ENCODE data around the gene C1GALT1. TPM values are rescaled to one million over a fixed set of nuclear protein-coding genes. Genes with fewer than 3 reads are reported as not detected.
"Not testable (repeated sequence)": the region's sequence is repeated elsewhere in the genome, so short reads cannot be mapped to it uniquely, and the experiment has no call there.

The C1GALT1 gene
- total RNA-seq (100 to 1,000 TPM in 1 of 9 donors, 10 to 100 TPM in 8; 16.7 to 217 (median 18.6) TPM), polyA plus RNA-seq (10 to 100 TPM in 1 of 3 donors, 1 to 10 TPM in 2; 3.6 to 23.5 (median 4.8) TPM)
- long read RNA-seq, donor 1, full-length matches to known transcripts, result 10 of 10 reads
- long read RNA-seq, donor 1, partial matches to known transcripts, result 0 of 10 reads
- long read RNA-seq, donor 1, other reads (novel, unspliced or antisense), result 0 of 10 reads
- long read RNA-seq, donor 2, full-length matches to known transcripts, result 5 of 5 reads
- long read RNA-seq, donor 2, partial matches to known transcripts, result 0 of 5 reads
- long read RNA-seq, donor 2, other reads (novel, unspliced or antisense), result 0 of 5 reads
- long read RNA-seq, donor 3, full-length matches to known transcripts, result 7 of 21 reads
- long read RNA-seq, donor 3, partial matches to known transcripts, result 14 of 21 reads
- long read RNA-seq, donor 3, other reads (novel, unspliced or antisense), result 0 of 21 reads
- long read RNA-seq, donor 4, full-length matches to known transcripts, result 6 of 8 reads
- long read RNA-seq, donor 4, partial matches to known transcripts, result 1 of 8 reads
- long read RNA-seq, donor 4, other reads (novel, unspliced or antisense), result 1 of 8 reads
- long read RNA-seq, donor 5, full-length matches to known transcripts, result 13 of 15 reads
- long read RNA-seq, donor 5, partial matches to known transcripts, result 0 of 15 reads
- long read RNA-seq, donor 5, other reads (novel, unspliced or antisense), result 2 of 15 reads
- long read RNA-seq, donor 6, full-length matches to known transcripts, result 3 of 5 reads
- long read RNA-seq, donor 6, partial matches to known transcripts, result 0 of 5 reads
- long read RNA-seq, donor 6, other reads (novel, unspliced or antisense), result 2 of 5 reads
- long read RNA-seq, donor 7, full-length matches to known transcripts, result 3 of 3 reads
- long read RNA-seq, donor 7, partial matches to known transcripts, result 0 of 3 reads
- long read RNA-seq, donor 7, other reads (novel, unspliced or antisense), result 0 of 3 reads
- long read RNA-seq, donor 8, full-length matches to known transcripts, result 6 of 6 reads
- long read RNA-seq, donor 8, partial matches to known transcripts, result 0 of 6 reads
- long read RNA-seq, donor 8, other reads (novel, unspliced or antisense), result 0 of 6 reads
- long read RNA-seq, donor 9, full-length matches to known transcripts, result 7 of 12 reads
- long read RNA-seq, donor 9, partial matches to known transcripts, result 5 of 12 reads
- long read RNA-seq, donor 9, other reads (novel, unspliced or antisense), result 0 of 12 reads
- long read RNA-seq, donor 10, full-length matches to known transcripts, result 4 of 4 reads
- long read RNA-seq, donor 10, partial matches to known transcripts, result 0 of 4 reads
- long read RNA-seq, donor 10, other reads (novel, unspliced or antisense), result 0 of 4 reads

GRCh38 chr7:7182156-7183060 lies at the start of gene C1GALT1:
C1GALT1 (plus strand) TSS chr7:7182544; CDS start chr7:7234320, 51,776 bp downstream.
- Histone ChIP-seq H3K36me3 (replicated peaks in 1 of 2) (no peaks in the 10 kb centered on the region), H3K4me3 (peak within 1 kb of the TSS; percentile 63 to 100 (median 68)), H3K9me3 (replicated peaks in 1 of 3) (no peaks in the 10 kb centered on the region), H3K27ac (peak within 1 kb of the TSS; percentile 86 to 98 (median 95)), H3K27me3 (no peaks in the 10 kb centered on the region), H3K4me1 (replicated peaks in 1 of 2) (peaks cover 0 to 22% of the 10 kb centered on the region in 2 donors)
- DNase-seq, result peak; percentile 97 to 99 (median 98)
- TF ChIP-seq POLR2A (IDR thresholded peaks at IDR 0.05) (peak; percentile 85 to 98), CTCF (IDR thresholded peaks at IDR 0.05) (peak; percentile 21 to 75 (median 50))
- WGBS, 4 donors, result 0 to 2% (median 0%) methylated on average over 8 to 82 of the region's 82 CpGs
- intact Hi-C loops (cut with DNase I), result no loop called here

- intact Hi-C loops (cut with DNase I), result no loop called here
- Histone ChIP-seq H3K27me3 (no peaks in the 10 kb centered on the region), H3K4me3 (no peak overlapping the region), H3K36me3 (replicated peaks in 1 of 2) (no peaks in the 10 kb centered on the region), H3K27ac (no peak overlapping the region), H3K4me1 (replicated peaks in 1 of 2) (peaks cover 0 to 9% of the 10 kb centered on the region in 2 donors), H3K9me3 (replicated peaks in 1 of 3) (no peaks in the 10 kb centered on the region)
- TF ChIP-seq CTCF (IDR thresholded peaks at IDR 0.05) (no peak), POLR2A (IDR thresholded peaks at IDR 0.05) (no peak)
- 77 to 84% (median 80%) methylated on average over 2 of the region's 2 CpGs for WGBS, 4 donors
- DNase-seq, result no peak
These were observed 48.3 kb upstream of the C1GALT1 start for GRCh38 chr7:7134046-7134445.

GRCh38 chr7:7135074-7135473 lies 47.3 kb upstream of the C1GALT1 start:
- Histone ChIP-seq H3K9me3 (replicated peaks in 1 of 3) (no peaks in the 10 kb centered on the region), H3K36me3 (replicated peaks in 1 of 2) (no peaks in the 10 kb centered on the region), H3K4me3 (no peak overlapping the region), H3K27me3 (no peaks in the 10 kb centered on the region), H3K27ac (no peak overlapping the region), H3K4me1 (replicated peaks in 1 of 2) (peaks cover 0 to 9% of the 10 kb centered on the region in 2 donors)
- intact Hi-C loops (cut with DNase I), result no loop called here
- DNase-seq, result no peak
- 35 to 100% (median 94%) methylated on average over 1 of the region's 1 CpG for WGBS, 4 donors
- TF ChIP-seq CTCF (IDR thresholded peaks at IDR 0.05) (no peak), POLR2A (IDR thresholded peaks at IDR 0.05) (no peak)

GRCh38 chr7:7135924-7136323 lies 46.4 kb upstream of the C1GALT1 start:
- H3K9me3 ChIP-seq (replicated peaks in 1 of 3); H3K27me3 ChIP-seq; DNase-seq; H3K4me3 ChIP-seq; H3K4me1 ChIP-seq (replicated peaks in 1 of 2); H3K36me3 ChIP-seq (replicated peaks in 1 of 2); intact Hi-C loops (cut with DNase I): not testable (repeated sequence)
- peak overlapping the region in 1 of 5 donors; percentile 32 for H3K27ac ChIP-seq
- WGBS, 4 donors, result 67 to 83% (median 77%) methylated on average over 1 of the region's 1 CpG

Data from adrenal gland (tissue), 19 donors.